ENCODE results near the gene FHIP1B. TPM values are rescaled to one million over a fixed set of nuclear protein-coding genes. Genes with fewer than 3 reads are reported as not detected.

FHIP1B gene
- total RNA-seq (2012; rRNA removed) (4.7 and 5.9 TPM in 2 replicates), polyA plus RNA-seq (2012; rRNA removed) (28.1 and 30.2 TPM in 2 replicates), Bru-seq, nascent RNA (percentile 64 among the genes with signal in this experiment), BruChase-seq, experiment 1, labeled RNA remaining after a 6-hour chase (percentile 49 among the genes with signal in this experiment), BruChase-seq, experiment 2, labeled RNA remaining after a 2-hour chase (percentile 65 among the genes with signal in this experiment)
- 10.0 and 13.5 TPM in 2 replicates for polyA plus RNA-seq (2012; cell fraction: cytosol; rRNA removed)
- polyA plus RNA-seq (2012; cell fraction: nucleus; rRNA removed; ENCODE audit: low replicate concordance), result 175 and 206 TPM in 2 replicates
- long read RNA-seq, partial matches to known transcripts, result 2 of 6 reads
- long read RNA-seq, other reads (novel, unspliced or antisense), result 1 of 6 reads

GRCh38 chr11:6234387-6235107 is at the start of gene FHIP1B:
Gene FHIP1B (minus strand): TSS chr11:6234636. CDS start chr11:6224516, 10,120 bp downstream.
- Histone ChIP-seq H2BK15ac (ENCODE audit: low read depth, low read length) (peak within 1 kb of the TSS; percentile 45; the same call in 1 of the 3 replicates), H2BK120ac (ENCODE audit: low read depth, low read length) (peak within 1 kb of the TSS; percentile 41; the same call in 1 of the 2 replicates), H3K4me2 (ENCODE audit: low read depth, low read length) (peak within 1 kb of the TSS; percentile 95), H3K4me3 (ENCODE audit: insufficient read depth, low read depth, low read length) (peak within 1 kb of the TSS; percentile 95), H3K18ac (ENCODE audit: low read depth, low read length) (peak within 1 kb of the TSS; percentile 51), H2BK20ac (ENCODE audit: low read depth, low read length) (no peak within 1 kb of the TSS), H3K4ac (ENCODE audit: low read depth, low read length) (peak within 1 kb of the TSS; percentile 84), H3K27ac (ENCODE audit: insufficient read depth, low read length) (peak within 1 kb of the TSS; percentile 75), H3K27me3 (ENCODE audit: control insufficient read depth, insufficient read depth, low read length) (peaks cover 9% of the 10 kb centered on the region; the same call in 1 of the 2 replicates), H3K9me3 (ENCODE audit: control insufficient read depth, insufficient read depth, low read length) (no peaks in the 10 kb centered on the region), H3K56ac (ENCODE audit: extremely low read depth, insufficient read depth, low read length) (peak within 1 kb of the TSS; percentile 82), H3K79me1 (ENCODE audit: low read depth in 1 of 2, low read length in 2 of 2) (peaks cover 25 to 42% of the 10 kb centered on the region in 2 experiments), H3K23ac (ENCODE audit: low read depth, low read length) (peak within 1 kb of the TSS; percentile 79), H4K5ac (ENCODE audit: low read depth, low read length) (peak within 1 kb of the TSS; percentile 81), H3K9me1 (ENCODE audit: insufficient read depth, low read length) (0 out of 2 replicates have a peak, but pooled peaks cover 6% of the 10 kb centered on the region), H3K9ac (ENCODE audit: low read depth, low read length) (peak within 1 kb of the TSS; percentile 97), H3K4me1 (ENCODE audit: control insufficient read depth, insufficient read depth, low read length) (no peaks in the 10 kb centered on the region), H4K20me1 (ENCODE audit: insufficient read depth, low read length) (no peaks in the 10 kb centered on the region), H2AFZ (replicated peaks; ENCODE audit: low read length, poor library complexity) (peak within 1 kb of the TSS; percentile 98), H4K8ac (ENCODE audit: low read depth in 2 of 2, low read length in 2 of 2) (peak within 1 kb of the TSS; percentile 93 to 98), H2AK5ac (ENCODE audit: low read depth, low read length) (peak within 1 kb of the TSS; percentile 33; the same call in 1 of the 2 replicates), H4K91ac (ENCODE audit: insufficient read depth, low read depth, low read length) (peak within 1 kb of the TSS; percentile 74), H3K14ac (replicated peaks; ENCODE audit: low read depth, low read length) (peak within 1 kb of the TSS; percentile 89), H3K36me3 (ENCODE audit: control insufficient read depth, insufficient read depth, low read length) (no peaks in the 10 kb centered on the region), H2AK9ac (replicated peaks; ENCODE audit: low read depth, low read length, poor library complexity) (peak within 1 kb of the TSS; percentile 89), H2BK5ac (ENCODE audit: low read depth, low read length, poor library complexity, severe bottlenecking) (peak within 1 kb of the TSS; percentile 46)
- 0% methylated on average over 38 of the region's 62 CpGs; no CpG with 5 or more reads in 1 of the 2 experiments for WGBS, 2 experiments (ENCODE audit: extremely low coverage in 2 of 2, insufficient read length in 1 of 2)
- ChIA-PET CTCF (interaction anchor here (1.2 kb wide), 1 partner anchor 17 kb away, joined by 5 read pairs; no protein-coding TSS in a partner anchor), POLR2A (ENCODE audit: unreplicated experiment) (no interaction called here)
- DNase-seq (peak; percentile 100), ATAC-seq (ENCODE audit: low read depth) (peak; percentile 97)
- dilution Hi-C loops (cut with HindIII; ENCODE audit: low sequenced_read_pairs, unreplicated experiment), result no loop called here
- in situ Hi-C loops (cut with MboI; ENCODE audit: low sequenced_read_pairs), result no loop called here
- intact Hi-C loops (cut with micrococcal nuclease), result no loop called here
- BruUV-seq (replicated peaks), result no TSS peak
- TF ChIP-seq CTCF (conservative IDR thresholded peaks at IDR 0.05; ENCODE audit: low read depth, low read length), result no peak
- TF ChIP-seq SMC3 (IDR thresholded peaks at IDR 0.05; ENCODE audit: low read depth, low read length), result no peak
- TF ChIP-seq, protein P1, sequence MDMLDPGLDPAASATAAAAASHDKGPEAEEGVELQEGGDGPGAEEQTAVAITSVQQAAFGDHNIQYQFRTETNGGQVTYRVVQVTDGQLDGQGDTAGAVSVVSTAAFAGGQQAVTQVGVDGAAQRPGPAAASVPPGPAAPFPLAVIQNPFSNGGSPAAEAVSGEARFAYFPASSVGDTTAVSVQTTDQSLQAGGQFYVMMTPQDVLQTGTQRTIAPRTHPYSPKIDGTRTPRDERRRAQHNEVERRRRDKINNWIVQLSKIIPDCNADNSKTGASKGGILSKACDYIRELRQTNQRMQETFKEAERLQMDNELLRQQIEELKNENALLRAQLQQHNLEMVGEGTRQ (IDR thresholded peaks at IDR 0.05; ENCODE audit: low read depth, low read length), result peak; percentile 8; the same call in 1 of the 2 replicates
- peak; percentile 57 for TF ChIP-seq BHLHE40 (IDR thresholded peaks at IDR 0.05; ENCODE audit: low read depth, low read length)
- TF ChIP-seq MAZ (IDR thresholded peaks at IDR 0.05; ENCODE audit: borderline replicate concordance, low read depth, low read length), result peak; percentile 95; the same call in 1 of the 2 replicates
- peak; percentile 92 for TF ChIP-seq MXI1 (IDR thresholded peaks at IDR 0.05; ENCODE audit: borderline replicate concordance, low read depth, low read length)
- TF ChIP-seq NFE2L2 (IDR thresholded peaks at IDR 0.05; ENCODE audit: low read depth, low read length), result 0 out of 2 replicates have a peak, but pooled peaks have one; percentile 1
- no peak for TF ChIP-seq RAD21 (IDR thresholded peaks at IDR 0.05; ENCODE audit: low read length)
- no peak for TF ChIP-seq MAFK (IDR thresholded peaks at IDR 0.05; ENCODE audit: low read depth, low read length)
- TF ChIP-seq, protein P2, sequence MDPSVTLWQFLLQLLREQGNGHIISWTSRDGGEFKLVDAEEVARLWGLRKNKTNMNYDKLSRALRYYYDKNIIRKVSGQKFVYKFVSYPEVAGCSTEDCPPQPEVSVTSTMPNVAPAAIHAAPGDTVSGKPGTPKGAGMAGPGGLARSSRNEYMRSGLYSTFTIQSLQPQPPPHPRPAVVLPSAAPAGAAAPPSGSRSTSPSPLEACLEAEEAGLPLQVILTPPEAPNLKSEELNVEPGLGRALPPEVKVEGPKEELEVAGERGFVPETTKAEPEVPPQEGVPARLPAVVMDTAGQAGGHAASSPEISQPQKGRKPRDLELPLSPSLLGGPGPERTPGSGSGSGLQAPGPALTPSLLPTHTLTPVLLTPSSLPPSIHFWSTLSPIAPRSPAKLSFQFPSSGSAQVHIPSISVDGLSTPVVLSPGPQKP (IDR thresholded peaks at IDR 0.05; ENCODE audit: borderline replicate concordance, low read depth, low read length), result no peak
- TF ChIP-seq RFX5 (IDR thresholded peaks at IDR 0.05; ENCODE audit: low read depth, low read length), result no peak

Data from IMR-90 (cell line).